Measurements from ENCODE around the gene SIRT7. TPM values are rescaled to one million over a fixed set of nuclear protein-coding genes. Genes with fewer than 3 reads are reported as not detected.

The SIRT7 gene
- total RNA-seq, 1 donor from 2014 or later: 26.4 TPM

DNA sequence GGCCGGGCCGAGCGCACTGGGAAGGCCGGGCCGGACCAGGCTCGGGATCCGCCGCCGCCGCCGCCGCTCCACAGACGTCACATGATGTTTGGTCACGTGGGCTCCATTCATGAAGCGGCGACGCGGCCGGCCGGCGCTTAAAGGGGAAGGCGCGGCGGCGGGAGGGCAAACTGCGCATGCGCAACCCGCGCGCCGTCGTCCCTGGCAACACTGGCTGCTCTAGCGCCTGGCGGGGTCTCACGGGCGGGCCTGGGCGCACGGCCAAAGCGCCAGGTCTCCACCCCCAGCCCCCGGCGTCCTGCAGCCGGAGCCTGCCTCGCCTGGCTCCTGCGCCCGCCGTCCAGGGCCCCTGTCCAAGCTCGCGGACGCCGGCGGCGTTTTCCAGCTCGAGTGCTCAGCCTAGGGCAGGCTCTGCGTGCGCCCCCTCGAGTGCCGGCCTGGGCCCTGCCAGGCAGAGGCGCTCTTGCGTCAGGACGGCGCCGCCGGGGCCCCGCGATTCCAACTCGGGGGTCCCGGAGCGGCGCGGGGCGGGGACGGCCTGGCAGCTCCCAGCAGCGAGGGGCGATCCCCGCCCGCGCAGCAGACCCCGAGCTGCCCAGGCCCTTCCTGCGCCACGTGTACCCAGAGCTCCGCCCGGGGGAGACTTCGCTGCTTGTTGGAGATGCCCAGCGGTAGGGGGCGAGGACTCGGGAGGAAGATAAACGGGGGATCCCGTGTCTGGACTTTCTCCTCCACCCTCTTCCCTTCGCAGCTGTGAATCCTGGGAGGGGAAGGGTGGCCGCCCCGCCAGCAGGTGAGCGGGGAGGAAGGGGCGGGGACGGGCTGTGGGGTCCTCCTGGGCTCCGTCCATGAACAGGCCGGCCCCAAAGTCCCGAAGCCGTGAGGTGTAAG is 9.9 kb upstream of the SIRT7 start, which contains the start of gene MAFG:
Gene MAFG (minus strand): TSS at position 83 of the 891 bp plus-strand sequence. CDS start 4,550 bp downstream, outside the sequence.
- Histone ChIP-seq H3K4me3 (ENCODE audit: low read depth, low read length) (peak within 1 kb of the TSS; percentile 81), H3K36me3 (ENCODE audit: control insufficient read depth, insufficient read depth, low read length) (no peaks in the 10 kb centered on the region), H3K27me3 (ENCODE audit: control insufficient read depth, insufficient read depth, low read length) (peaks cover 9% of the 10 kb centered on the region)
- peak; percentile 23 for TF ChIP-seq CTCF (IDR thresholded peaks at IDR 0.05; ENCODE audit: insufficient read depth, low read length, poor library complexity, severe bottlenecking)
- DNase-seq (ENCODE audit: low read depth): peak; percentile 65

DNA sequence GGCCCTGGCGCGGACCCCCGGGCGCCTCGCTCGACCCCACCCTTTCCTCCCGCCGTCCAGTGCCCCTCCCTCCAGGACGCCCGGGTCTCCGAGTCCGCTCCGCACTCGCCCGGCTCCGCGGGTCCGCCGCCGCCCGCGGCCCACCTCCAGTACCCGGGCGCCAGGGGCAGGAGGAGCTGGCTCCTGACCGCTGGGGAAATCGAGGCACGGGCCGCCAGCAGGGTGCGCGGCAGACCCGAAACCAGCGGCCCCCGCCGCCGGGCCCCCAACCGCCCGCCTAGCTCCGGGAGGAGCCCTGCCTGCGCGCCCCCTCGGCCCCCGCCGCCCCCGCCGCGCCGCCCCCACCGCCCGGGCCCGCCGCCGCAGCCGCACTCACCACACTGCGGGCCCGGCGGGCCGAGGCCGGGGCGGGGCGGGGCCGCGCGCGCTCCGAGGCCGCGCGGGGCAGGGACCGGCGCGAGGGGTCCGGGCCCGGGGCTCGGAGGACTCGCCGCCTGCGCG is 9.2 kb upstream of the SIRT7 start:
- H3K36me3 ChIP-seq (ENCODE audit: control insufficient read depth, insufficient read depth, low read length): no peaks in the 10 kb centered on the region
- peaks cover 9% of the 10 kb centered on the region for H3K27me3 ChIP-seq (ENCODE audit: control insufficient read depth, insufficient read depth, low read length)
- TF ChIP-seq CTCF (IDR thresholded peaks at IDR 0.05; ENCODE audit: insufficient read depth, low read length, poor library complexity, severe bottlenecking): no peak
- no peak for DNase-seq (ENCODE audit: low read depth)
- peak overlapping the region; percentile 81 for H3K4me3 ChIP-seq (ENCODE audit: low read depth, low read length)

DNA sequence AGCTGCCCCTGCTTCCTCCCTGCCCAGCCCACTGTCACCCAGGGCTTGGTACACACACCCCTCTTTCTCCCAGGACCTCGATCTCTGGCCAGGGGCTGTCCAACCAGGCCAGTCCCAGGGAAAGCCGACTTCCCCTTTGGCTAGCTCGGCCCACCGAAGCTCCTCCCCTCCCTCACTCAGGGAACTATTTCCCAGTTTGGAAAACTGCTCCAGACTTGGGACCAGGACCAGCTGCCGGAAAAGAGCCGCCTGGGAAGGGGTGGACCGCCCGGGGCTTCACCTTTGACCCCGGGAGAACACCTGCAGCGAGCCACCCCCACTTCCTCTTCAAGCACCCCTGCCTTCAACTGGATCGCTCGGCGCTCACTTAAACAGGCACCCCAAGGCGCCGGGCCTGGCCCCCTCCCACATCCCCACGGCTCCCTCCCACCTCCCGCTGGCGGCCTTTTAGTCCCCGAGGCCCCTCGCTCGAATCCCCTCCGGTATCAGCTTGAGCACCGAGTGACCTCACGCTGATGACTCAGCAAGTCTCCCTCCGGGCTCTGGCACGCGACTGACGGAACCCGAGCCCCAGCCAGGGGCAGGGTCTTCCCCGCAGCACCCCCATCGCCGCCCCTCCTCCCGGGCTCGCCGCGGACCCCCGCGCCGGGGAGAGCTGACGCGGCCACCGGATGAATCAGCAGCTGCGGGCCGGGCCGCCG is 8.6 kb upstream of the SIRT7 start:
- no peak for TF ChIP-seq CTCF (IDR thresholded peaks at IDR 0.05; ENCODE audit: insufficient read depth, low read length, poor library complexity, severe bottlenecking)
- Histone ChIP-seq H3K4me3 (ENCODE audit: low read depth, low read length) (peak overlapping the region; percentile 81), H3K27me3 (ENCODE audit: control insufficient read depth, insufficient read depth, low read length) (peaks cover 9% of the 10 kb centered on the region), H3K36me3 (ENCODE audit: control insufficient read depth, insufficient read depth, low read length) (no peaks in the 10 kb centered on the region)
- peak; percentile 35 for DNase-seq (ENCODE audit: low read depth)

DNA sequence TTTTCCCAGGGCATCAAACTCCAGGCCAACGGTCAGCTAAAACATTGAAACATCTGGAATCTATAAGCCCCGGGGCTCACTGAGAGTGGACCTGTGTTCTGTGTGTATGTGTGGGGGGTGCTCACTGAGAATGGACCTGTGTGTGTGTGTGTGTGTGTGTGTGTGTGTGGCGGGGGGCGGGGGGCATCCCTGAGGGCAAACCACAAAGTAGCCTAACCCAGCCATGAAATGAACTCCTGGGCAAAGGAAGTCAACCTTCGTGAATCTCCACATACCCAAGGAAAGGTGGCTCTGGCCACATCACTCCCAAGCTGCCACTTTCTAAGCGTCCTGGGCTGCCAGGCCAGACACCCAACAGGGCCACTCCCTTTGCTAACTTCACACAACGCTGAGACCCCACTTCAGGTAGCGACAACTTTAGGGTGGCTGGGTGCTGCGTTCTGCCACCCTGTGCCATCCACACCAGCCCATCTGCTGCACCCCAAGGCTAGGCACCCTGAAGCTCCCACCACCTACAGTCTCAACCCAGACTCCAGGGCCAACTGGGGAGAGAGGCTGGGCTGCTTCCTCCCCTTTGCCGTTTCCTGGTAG is 8.0 kb upstream of the SIRT7 start:
- Histone ChIP-seq H3K27me3 (ENCODE audit: control insufficient read depth, insufficient read depth, low read length) (peaks cover 9% of the 10 kb centered on the region), H3K4me3 (ENCODE audit: low read depth, low read length) (peak overlapping the region; percentile 81), H3K36me3 (ENCODE audit: control insufficient read depth, insufficient read depth, low read length) (peaks cover 1% of the 10 kb centered on the region)
- no peak for DNase-seq (ENCODE audit: low read depth)
- TF ChIP-seq CTCF (IDR thresholded peaks at IDR 0.05; ENCODE audit: insufficient read depth, low read length, poor library complexity, severe bottlenecking): no peak

- DNase-seq (ENCODE audit: low read depth): no peak
- TF ChIP-seq CTCF (IDR thresholded peaks at IDR 0.05; ENCODE audit: insufficient read depth, low read length, poor library complexity, severe bottlenecking): no peak
- Histone ChIP-seq H3K4me3 (ENCODE audit: low read depth, low read length) (no peak overlapping the region), H3K27me3 (ENCODE audit: control insufficient read depth, insufficient read depth, low read length) (peaks cover 9% of the 10 kb centered on the region), H3K36me3 (ENCODE audit: control insufficient read depth, insufficient read depth, low read length) (peaks cover 1% of the 10 kb centered on the region)
These were observed 6.9 kb upstream of the SIRT7 start for GRCh38 chr17:81924557-81925532.

Measured in kidney epithelial cell (primary cell).